ENCODE measurements around the gene ZNF609.

DNA sequence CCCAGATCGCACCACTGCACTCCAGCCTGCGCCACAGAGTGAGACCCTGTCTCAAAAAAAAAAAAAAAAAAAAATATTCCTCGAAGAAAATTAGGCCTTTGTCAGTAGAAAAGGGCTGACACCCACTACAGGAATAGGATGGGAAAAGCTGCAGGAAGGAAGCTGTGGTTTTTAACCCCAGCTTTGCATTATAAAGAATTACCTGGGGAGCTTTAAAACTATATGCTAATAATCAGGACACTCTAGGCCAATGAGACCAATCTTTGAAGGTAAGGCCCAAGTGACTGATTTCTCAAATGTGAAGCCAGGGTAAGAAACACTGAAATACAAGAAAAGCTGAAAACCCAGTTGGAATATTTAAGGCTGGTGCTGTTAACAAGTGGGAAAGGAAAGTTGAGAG, 240.7 kb downstream of the ZNF609 start:
- TF ChIP-seq CTCF (IDR thresholded peaks at IDR 0.05; ENCODE audit: low read depth, low read length, missing input control) = no peak
- no peak for TF ChIP-seq FOXA2 (IDR thresholded peaks at IDR 0.05)
- TF ChIP-seq TAF1 (conservative IDR thresholded peaks at IDR 0.05) = no peak
- TF ChIP-seq JUND (IDR thresholded peaks at IDR 0.05) = no peak

Measured in liver (tissue), 3 donors.